ENCODE data around the gene SLF2. TPM values are rescaled to one million over a fixed set of nuclear protein-coding genes. Genes with fewer than 3 reads are reported as not detected.

The SLF2 gene
- total and polyA plus RNA-seq, 2 of the 8 experiments (the other 6 are each of a cell fraction or from before 2014, with no cell fraction given), result 5.5 to 20.9 TPM

DNA sequence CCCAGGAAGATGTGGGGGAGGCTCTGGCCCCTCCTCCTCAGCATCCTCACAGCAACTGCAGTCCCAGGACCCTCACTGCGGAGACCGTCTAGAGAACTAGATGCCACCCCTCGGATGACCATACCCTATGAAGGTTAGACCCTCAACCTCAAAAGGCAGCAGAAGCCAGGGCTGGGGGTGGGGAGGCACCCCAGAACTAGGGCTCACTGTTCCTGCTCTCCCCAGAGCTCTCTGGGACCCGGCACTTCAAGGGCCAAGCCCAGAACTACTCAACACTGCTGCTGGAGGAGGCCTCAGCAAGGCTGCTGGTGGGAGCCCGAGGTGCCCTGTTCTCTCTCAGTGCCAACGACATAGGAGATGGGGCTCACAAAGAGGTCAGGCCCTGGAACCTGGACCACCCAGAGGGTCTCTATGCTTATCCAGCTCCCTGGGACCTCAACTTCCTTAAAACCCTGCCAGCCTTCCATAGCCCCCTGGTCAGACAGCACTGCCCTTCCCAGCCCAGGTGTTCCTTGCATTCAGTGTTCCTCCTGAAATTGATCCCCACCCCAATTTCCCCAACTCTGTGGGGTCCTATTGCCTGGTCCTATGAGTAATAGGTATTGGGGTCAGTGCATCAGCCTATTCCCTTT, 60.3 kb downstream of the SLF2 start:
- Histone ChIP-seq H4K8ac (ENCODE audit: extremely low read depth, insufficient read depth, low read length) (no peak overlapping the region), H3K23me2 (ENCODE audit: low read depth, low read length) (peaks cover 9% of the 10 kb centered on the region), H3K4me3 (ENCODE audit: extremely low read depth in 1 of 4, insufficient read depth in 2 of 4, low read depth in 3 of 4, low read length in 4 of 4) (no peak overlapping the region), H3K9ac (replicated peaks in 1 of 4; ENCODE audit: extremely low read depth in 1 of 4, low read depth in 3 of 4, low read length in 3 of 4) (no peak overlapping the region), H3K14ac (ENCODE audit: insufficient read length) (no peak overlapping the region), H2BK12ac (ENCODE audit: low read depth, low read length) (no peak overlapping the region), H4K5ac (ENCODE audit: insufficient read length, low read depth, low read length) (no peak overlapping the region), H3K79me1 (ENCODE audit: low read depth, low read length) (no peaks in the 10 kb centered on the region), H3K4me2 (ENCODE audit: insufficient read depth in 1 of 2, low read depth in 2 of 2, low read length in 2 of 2) (no peak overlapping the region), H3K4me1 (replicated peaks in 1 of 4; ENCODE audit: control insufficient read depth in 3 of 4, insufficient read depth in 4 of 4, low read length in 3 of 4) (peaks cover 7 to 19% (median 10%) of the 10 kb centered on the region in 4 experiments), H2BK20ac (ENCODE audit: low read length) (no peak overlapping the region), H3K79me2 (ENCODE audit: control insufficient read depth in 1 of 2, insufficient read depth in 2 of 2, low read length in 2 of 2) (no peaks in the 10 kb centered on the region), H3K4ac (replicated peaks; ENCODE audit: insufficient read length, low read depth, low read length) (no peak overlapping the region), H2AK5ac (ENCODE audit: low read depth, low read length) (no peak overlapping the region), H3K18ac (ENCODE audit: extremely low read depth, low read length) (no peak overlapping the region), H2BK120ac (replicated peaks; ENCODE audit: low read depth, low read length) (no peak overlapping the region), H4K91ac (replicated peaks; ENCODE audit: insufficient read length, low read length) (no peak overlapping the region), H2AFZ (ENCODE audit: low read length) (no peak overlapping the region), H3K27ac (ENCODE audit: low read depth, low read length) (no peak overlapping the region), H3K36me3 (ENCODE audit: control insufficient read depth in 2 of 4, insufficient read depth in 4 of 4, low read length in 3 of 4) (no peaks in the 10 kb centered on the region), H2BK15ac (ENCODE audit: low read length) (no peak overlapping the region), H3K9me3 (ENCODE audit: insufficient read depth in 2 of 2, low read depth in 1 of 2, low read length in 1 of 2) (no peaks in the 10 kb centered on the region), H3K23ac (ENCODE audit: insufficient read length) (no peak overlapping the region), H4K20me1 (replicated peaks in 1 of 2; ENCODE audit: control insufficient read depth in 1 of 2, insufficient read depth in 2 of 2, low read length in 2 of 2) (peaks cover 0 to 11% of the 10 kb centered on the region in 2 experiments), H3K56ac (replicated peaks; ENCODE audit: insufficient read length, low read depth, low read length) (no peak overlapping the region), H3K27me3 (replicated peaks in 1 of 4; ENCODE audit: control insufficient read depth in 3 of 4, extremely low read depth in 1 of 4, insufficient read depth in 3 of 4, low read length in 3 of 4) (peaks cover 0 to 3% (median 1%) of the 10 kb centered on the region in 4 experiments; a peak in 1 of 7 replicates), H2BK5ac (ENCODE audit: low read depth, low read length) (no peak overlapping the region)
- WGBS, 2 experiments (ENCODE audit: extremely low coverage in 1 of 2, insufficient coverage in 1 of 2, insufficient read length in 1 of 2, insufficient replicate concordance in 2 of 2, low coverage in 1 of 2, low lambda C conversion rate in 2 of 2, missing lambda C conversion rate in 1 of 2), result 89% methylated on average over 6 of the region's 6 CpGs; no CpG with 5 or more reads in 1 of the 2 experiments
- no peak for DNase-seq (ENCODE audit: low read depth in 1 of 2, low spot score in 2 of 2)
- ChIA-PET POLR2A (ENCODE audit: partially characterized antibody) (interaction anchor here (0.6 to 2.9 kb wide), 3 partner anchors 12 to 583 kb away, joined by 4 to 10 read pairs (median 6); no protein-coding TSS in a partner anchor), CTCF (ENCODE audit: partially characterized antibody) (interaction anchor here (0.6 to 3.0 kb wide), 8 partner anchors 9 to 357 kb away, joined by 3 to 15 read pairs (median 4); no protein-coding TSS in a partner anchor)
- no peak for FAIRE-seq
- TF ChIP-seq HDAC2 (IDR thresholded peaks at IDR 0.05; ENCODE audit: borderline replicate concordance in 1 of 2, low read depth in 2 of 2, low read length in 2 of 2) (no peak), POLR2AphosphoS5 (IDR thresholded peaks at IDR 0.05; ENCODE audit: low read depth, low read length) (no peak), NANOG (IDR thresholded peaks at IDR 0.05; ENCODE audit: insufficient read depth, low read depth, low read length, poor library complexity, severe bottlenecking) (no peak), SP1 (IDR thresholded peaks at IDR 0.05; ENCODE audit: low read depth, low read length) (no peak), KDM1A (IDR thresholded peaks at IDR 0.05; ENCODE audit: borderline replicate concordance, low read length) (no peak), RNF2 (IDR thresholded peaks at IDR 0.05; ENCODE audit: borderline replicate concordance, low read depth, low read length, missing control alignments, poor library complexity, severe bottlenecking) (no peak), JUN (IDR thresholded peaks at IDR 0.05; ENCODE audit: low read depth, low read length) (no peak), TBP (IDR thresholded peaks at IDR 0.05; ENCODE audit: low read depth, low read length) (no peak), SRF (IDR thresholded peaks at IDR 0.05; ENCODE audit: low read depth, low read length) (no peak), CREB1 (IDR thresholded peaks at IDR 0.05) (no peak)
- TF ChIP-seq, protein P1, sequence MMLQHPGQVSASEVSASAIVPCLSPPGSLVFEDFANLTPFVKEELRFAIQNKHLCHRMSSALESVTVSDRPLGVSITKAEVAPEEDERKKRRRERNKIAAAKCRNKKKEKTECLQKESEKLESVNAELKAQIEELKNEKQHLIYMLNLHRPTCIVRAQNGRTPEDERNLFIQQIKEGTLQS (IDR thresholded peaks at IDR 0.05; ENCODE audit: insufficient read depth, low read depth, low read length), result no peak
